Astrocyte of the spinal cord (primary cell): ENCODE data around the gene SH3RF3.

Source experiments
- DNase-seq: peaks from one replicate; pipeline ENCODE4 v3.0.0; 2011; ENCODE audit warnings: low read depth, low spot score
- H3K4me3 ChIP-seq: 2 replicates; pipeline ENCODE4 v1.5.1; 2011; ENCODE audit warnings: low read depth, mild to moderate bottlenecking, low read length, moderate library complexity
- CTCF ChIP-seq: IDR thresholded peaks from 2 replicates; pipeline ENCODE4 v1.5.1; 2012; ENCODE audit warnings: low read depth, mild to moderate bottlenecking, low read length, inconsistent platforms
- in situ Hi-C: cut with HindIII; loops from 2 replicates; pipeline ENCODE4 v1.10.0; 2017; ENCODE audit warnings: low sequenced_read_pairs

The SH3RF3 gene

DNA sequence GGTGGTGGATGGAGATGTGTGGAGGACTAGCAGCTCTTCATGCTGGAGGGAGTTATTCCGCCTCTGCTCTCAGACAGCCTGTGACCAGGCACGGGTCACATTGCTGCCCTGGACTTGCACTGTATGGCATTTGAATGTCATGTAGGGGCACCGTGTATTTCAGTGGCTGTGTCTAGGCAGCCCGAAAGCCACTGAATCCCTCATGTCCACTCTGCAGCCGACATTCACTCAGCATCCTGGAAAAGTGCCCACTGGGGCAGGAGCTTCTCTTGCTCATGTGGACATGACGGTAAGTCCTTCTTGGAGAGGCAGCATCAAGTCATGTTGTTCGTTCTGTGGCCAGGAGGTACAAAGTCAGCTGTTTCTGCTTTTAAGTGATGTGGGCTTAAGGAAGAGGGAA, 127.9 kb downstream of the SH3RF3 start:
- in situ Hi-C loops = no loop called here
- no peak for DNase-seq
- TF ChIP-seq CTCF = no peak

GRCh38 chr2:109257653-109258052, 128.6 kb downstream of the SH3RF3 start:
- DNase-seq = no peak
- in situ Hi-C loops = no loop called here
- TF ChIP-seq CTCF = no peak
- H3K4me3 ChIP-seq = no peak overlapping the region

More for the DNA sequence above, 127.9 kb downstream of the SH3RF3 start:
- no peak overlapping the region for H3K4me3 ChIP-seq

- no peak for TF ChIP-seq CTCF
- DNase-seq = no peak
- in situ Hi-C loops = no loop called here
- no peak overlapping the region for H3K4me3 ChIP-seq
Observed at GRCh38 chr2:109258376-109258775, 129.4 kb downstream of the SH3RF3 start.

- in situ Hi-C loops = no loop called here
- H3K4me3 ChIP-seq = no peak overlapping the region
- TF ChIP-seq CTCF = no peak
- no peak for DNase-seq
Observed at GRCh38 chr2:109258905-109259540, 130.0 kb downstream of the SH3RF3 start.

DNA sequence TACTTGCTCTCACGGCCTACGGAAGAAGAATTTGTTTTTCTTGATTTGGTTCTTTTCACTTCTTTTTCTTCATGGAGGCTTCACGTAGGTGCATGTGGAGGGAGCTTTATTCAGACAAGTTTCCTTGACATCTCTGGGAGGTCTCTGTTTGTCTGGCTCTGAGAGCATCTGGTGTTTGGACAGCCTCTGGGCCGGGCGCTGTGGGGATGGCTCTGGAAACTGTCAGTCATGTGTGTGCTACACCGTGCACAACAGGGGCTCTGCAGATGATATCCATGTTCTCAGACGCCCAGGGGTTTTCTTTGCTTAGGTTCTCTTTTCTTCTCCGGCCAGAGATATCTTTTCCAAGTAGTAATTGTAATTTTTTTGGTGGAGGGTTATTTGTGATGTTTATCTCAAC, 130.7 kb downstream of the SH3RF3 start:
- in situ Hi-C loops = no loop called here
- H3K4me3 ChIP-seq = no peak overlapping the region
- no peak for DNase-seq
- TF ChIP-seq CTCF = no peak

DNA sequence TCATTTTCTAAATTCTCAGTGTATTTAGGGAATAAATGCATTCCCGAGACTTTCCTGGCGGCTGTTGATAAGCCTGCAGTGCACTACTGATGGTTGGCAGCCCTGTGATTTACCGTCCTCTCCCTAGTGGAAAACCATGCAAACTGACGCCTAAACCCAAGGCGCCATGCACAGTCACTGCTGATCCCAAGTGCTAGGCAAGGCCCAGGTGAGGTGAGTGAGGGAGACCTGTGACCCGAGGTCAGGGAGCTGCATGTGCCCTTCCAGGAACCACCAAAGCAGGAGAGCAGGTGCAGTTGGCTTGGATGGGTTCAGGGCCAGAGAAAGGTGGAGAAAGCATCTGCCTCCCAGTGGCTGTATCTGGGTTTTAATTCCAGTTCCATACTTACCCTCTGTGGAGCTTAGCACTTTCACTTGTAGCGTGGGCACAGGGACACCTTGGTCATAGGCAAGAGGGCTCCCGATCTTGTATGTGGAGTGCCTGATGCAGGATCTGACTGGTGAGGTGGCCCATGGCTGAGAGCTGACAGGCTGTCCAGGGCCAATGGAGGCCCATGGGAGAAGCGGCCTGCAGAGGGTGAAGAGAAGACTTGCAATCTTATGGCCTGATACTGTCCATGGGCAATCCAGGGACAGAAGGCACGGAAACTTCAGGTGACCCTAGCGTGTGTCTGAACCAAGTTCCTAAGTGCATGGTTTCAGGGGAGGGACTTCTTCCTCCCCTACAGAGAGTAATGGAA, 131.3 kb downstream of the SH3RF3 start:
- no peak for DNase-seq
- no peak for TF ChIP-seq CTCF
- in situ Hi-C loops = no loop called here
- H3K4me3 ChIP-seq = no peak overlapping the region
